OCI-LY1 (cell line): Measurements from ENCODE around the gene TUBB3.

Source experiments
- EZH2 ChIP-seq: fragments of 200-600 bp; sonication (generic), shearing (Covaris generic); IDR thresholded peaks from 2 replicates; pipeline ENCODE4 v1.8.0; 2017; ENCODE audit warnings: borderline replicate concordance, mixed run types, mild to moderate bottlenecking, antibody characterized with exemption, low read length, moderate library complexity, mixed read lengths
- TF ChIP-seq, protein P1 (sequence below): fragments of 200-600 bp; sonication (generic), shearing (Covaris generic); IDR thresholded peaks from 2 replicates; pipeline ENCODE4 v1.5.1; 2017; ENCODE audit warnings: mild to moderate bottlenecking, antibody characterized with exemption, low read length, moderate library complexity, mixed read lengths

DNA sequence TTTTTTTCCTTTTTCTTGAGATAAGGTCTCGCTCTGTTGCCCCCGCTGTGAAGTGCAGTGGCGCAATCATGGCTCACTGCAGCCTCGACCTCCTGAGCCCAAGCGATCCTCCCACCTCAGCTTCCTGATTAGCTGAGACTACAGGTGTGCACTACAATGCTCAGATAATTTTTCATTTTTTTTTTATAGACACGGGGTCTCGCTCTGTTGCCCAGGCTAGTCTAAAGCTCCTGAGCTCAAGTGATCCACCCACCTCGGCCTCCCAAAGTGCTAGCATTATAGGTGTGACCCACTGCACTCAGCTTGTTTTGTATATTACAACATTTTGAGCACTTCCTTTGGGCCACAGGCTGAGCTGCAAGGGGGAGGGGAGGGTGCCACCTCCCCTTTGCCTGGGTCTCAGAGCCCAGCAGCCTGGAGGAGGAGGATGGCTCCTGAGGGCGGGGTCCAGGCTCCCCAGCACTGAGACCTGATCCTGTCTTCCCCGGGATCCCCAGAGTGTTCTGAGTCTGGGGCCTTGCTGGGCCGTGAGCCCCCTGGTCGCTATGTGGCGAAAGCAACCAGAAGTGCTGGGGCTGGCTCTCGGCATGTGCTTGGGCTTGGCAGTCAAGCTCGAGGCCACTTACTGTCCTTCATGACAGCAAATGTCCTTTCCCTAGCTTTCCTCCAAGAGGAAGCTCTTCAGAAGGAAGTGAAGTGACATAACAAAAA, 33.5 kb downstream of the TUBB3 start:
- TF ChIP-seq, protein P1, sequence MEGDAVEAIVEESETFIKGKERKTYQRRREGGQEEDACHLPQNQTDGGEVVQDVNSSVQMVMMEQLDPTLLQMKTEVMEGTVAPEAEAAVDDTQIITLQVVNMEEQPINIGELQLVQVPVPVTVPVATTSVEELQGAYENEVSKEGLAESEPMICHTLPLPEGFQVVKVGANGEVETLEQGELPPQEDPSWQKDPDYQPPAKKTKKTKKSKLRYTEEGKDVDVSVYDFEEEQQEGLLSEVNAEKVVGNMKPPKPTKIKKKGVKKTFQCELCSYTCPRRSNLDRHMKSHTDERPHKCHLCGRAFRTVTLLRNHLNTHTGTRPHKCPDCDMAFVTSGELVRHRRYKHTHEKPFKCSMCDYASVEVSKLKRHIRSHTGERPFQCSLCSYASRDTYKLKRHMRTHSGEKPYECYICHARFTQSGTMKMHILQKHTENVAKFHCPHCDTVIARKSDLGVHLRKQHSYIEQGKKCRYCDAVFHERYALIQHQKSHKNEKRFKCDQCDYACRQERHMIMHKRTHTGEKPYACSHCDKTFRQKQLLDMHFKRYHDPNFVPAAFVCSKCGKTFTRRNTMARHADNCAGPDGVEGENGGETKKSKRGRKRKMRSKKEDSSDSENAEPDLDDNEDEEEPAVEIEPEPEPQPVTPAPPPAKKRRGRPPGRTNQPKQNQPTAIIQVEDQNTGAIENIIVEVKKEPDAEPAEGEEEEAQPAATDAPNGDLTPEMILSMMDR, result no peak
- TF ChIP-seq EZH2, result no peak
